Hepatocyte (in vitro differentiated cells): ENCODE measurements around the gene PAWR. TPM values are rescaled to one million over a fixed set of nuclear protein-coding genes. Genes with fewer than 3 reads are reported as not detected.
A peak's percentile ranks its signal among the peaks of the same experiment; 100 is the strongest.
"Not testable (repeated sequence)": the region's sequence is repeated elsewhere in the genome, so short reads cannot be mapped to it uniquely, and the experiment has no call there.

ENCODE experiments used
- DNase-seq: peaks from one replicate; pipeline ENCODE4 v3.0.0-alpha.2; 2016; ENCODE audit warnings: low spot score
- H2AFZ ChIP-seq: fragments of 200-600 bp; sonication (generic); 2 replicates; pipeline ENCODE4 v1.6.0; 2016; ENCODE audit warnings: antibody characterized with exemption, mild to moderate bottlenecking
- H3K27ac ChIP-seq: fragments of 200-600 bp; sonication (generic); 2 replicates; pipeline ENCODE4 v1.5.1; 2016; ENCODE audit warnings: mild to moderate bottlenecking
- H3K27me3 ChIP-seq: fragments of 200-600 bp; sonication (generic); 2 replicates; pipeline ENCODE4 v1.6.1; 2016
- H3K36me3 ChIP-seq: fragments of 200-600 bp; sonication (generic); replicated peaks from 2 replicates; pipeline ENCODE4 v1.5.1; 2016; ENCODE audit warnings: low read depth; ENCODE audit not compliant: insufficient read depth
- H3K4me1 ChIP-seq: fragments of 200-600 bp; sonication (generic); 2 replicates; pipeline ENCODE4 v1.5.1; 2016; ENCODE audit warnings: mild to moderate bottlenecking, moderate library complexity; ENCODE audit not compliant: insufficient read depth
- H3K4me2 ChIP-seq: fragments of 200-600 bp; sonication (generic); 2 replicates; pipeline ENCODE4 v1.6.0; 2016
- H3K4me3 ChIP-seq: fragments of 200-600 bp; sonication (generic); 2 replicates; pipeline ENCODE4 v1.5.1; 2016; ENCODE audit warnings: mild to moderate bottlenecking
- H3K79me2 ChIP-seq: fragments of 200-600 bp; sonication (generic); 2 replicates; pipeline ENCODE4 v1.6.0; 2017; ENCODE audit warnings: mild to moderate bottlenecking
- H3K9me2 ChIP-seq: fragments of 200-600 bp; sonication (generic); replicated peaks from 2 replicates; pipeline ENCODE4 v1.6.0; 2017; ENCODE audit warnings: mild to moderate bottlenecking; ENCODE audit not compliant: insufficient read depth
- H3K9me3 ChIP-seq: fragments of 200-600 bp; sonication (generic); 2 replicates; pipeline ENCODE4 v1.5.1; 2016; ENCODE audit warnings: low read depth, mild to moderate bottlenecking
- H4K20me1 ChIP-seq: fragments of 200-600 bp; sonication (generic); 2 replicates; pipeline ENCODE4 v1.6.0; 2016; ENCODE audit warnings: mild to moderate bottlenecking; ENCODE audit not compliant: insufficient read depth, poor library complexity, severe bottlenecking
- EZH2 ChIP-seq: fragments of 200-600 bp; sonication (generic); IDR thresholded peaks from 2 replicates; pipeline ENCODE4 v1.6.1; 2016; ENCODE audit warnings: antibody characterized with exemption, mild to moderate bottlenecking, borderline replicate concordance
- EZH2phosphoT487 ChIP-seq: fragments of 200-600 bp; sonication (generic); IDR thresholded peaks from one replicate; pipeline ENCODE4 v1.6.1; 2018; ENCODE audit warnings: antibody characterized with exemption, mild to moderate bottlenecking, low read depth, moderate library complexity; ENCODE audit not compliant: unreplicated experiment, severe bottlenecking
- WGBS: methylation state at CpG from one replicate; pipeline ENCODE4 v1.1.6; 2016; ENCODE audit warnings: low lambda C conversion rate; ENCODE audit errors: missing lambda C conversion rate; 5-methylcytosine and 5-hydroxymethylcytosine counted together
- polyA plus RNA-seq: library from polyadenylated mRNA; unstranded; fragments of >200 nt; fragmentation: Nextera tagmentation; extraction: Ambion mirVana; gene quantifications from 2 replicates; pipeline ENCODE4 v1.2.1, GENCODE V29; 2016
- total RNA-seq: library from RNA; depleted of rRNA; stranded (reverse); fragments of >200 nt; gene quantifications from 2 replicates; pipeline ENCODE4 v1.2.3, GENCODE V29; 2014
- TF ChIP-seq, protein P1 (sequence below): fragments of 200-600 bp; sonication (generic); IDR thresholded peaks from 2 replicates; pipeline ENCODE4 v1.5.1; 2016; ENCODE audit warnings: antibody characterized with exemption, mild to moderate bottlenecking; ENCODE audit not compliant: poor library complexity

Gene PAWR
- total and polyA plus RNA-seq, 2 experiments from 2014 or later = 40.5 to 54.9 TPM

DNA sequence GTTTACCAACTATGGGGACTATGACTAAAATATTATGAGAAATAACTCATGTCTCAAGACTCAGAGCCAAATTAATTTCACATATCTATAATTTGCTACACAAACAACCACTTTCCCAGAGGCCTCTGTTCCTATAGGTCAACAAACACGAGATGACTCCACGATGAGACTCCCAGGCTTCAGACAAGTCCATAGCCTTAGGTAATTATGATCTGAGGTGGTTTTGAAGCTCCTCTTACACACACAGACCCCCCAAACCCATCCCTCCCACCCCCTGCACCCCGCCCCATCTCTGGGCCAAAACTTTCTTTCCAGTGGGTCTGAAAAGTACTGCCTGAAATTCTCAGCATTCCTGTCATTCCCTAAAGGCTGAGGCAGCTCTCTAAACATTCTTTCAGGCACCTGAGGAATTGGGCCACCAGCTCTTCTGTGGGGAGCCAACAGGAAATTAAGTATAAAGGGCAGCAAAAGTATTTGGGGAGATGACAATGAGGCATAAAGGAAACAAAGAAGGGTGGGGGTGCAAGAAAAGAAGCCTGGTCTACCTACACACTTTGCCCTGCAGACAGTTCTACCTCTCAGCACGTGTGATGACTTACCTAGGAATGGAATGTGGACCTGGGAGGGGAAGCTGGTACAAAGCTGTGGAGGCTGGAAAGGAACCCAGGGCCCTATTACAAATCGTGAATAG, 143.6 kb downstream of the PAWR start:
- Histone ChIP-seq H3K9me3 (no peaks in the 10 kb centered on the region), H2AFZ (no peak overlapping the region), H3K27ac (peak overlapping the region; percentile 93), H3K4me2 (peak overlapping the region; percentile 54), H3K4me3 (no peak overlapping the region), H3K4me1 (peaks cover 28% of the 10 kb centered on the region), H3K36me3 (no peaks in the 10 kb centered on the region), H3K79me2 (no peaks in the 10 kb centered on the region), H3K27me3 (no peaks in the 10 kb centered on the region), H4K20me1 (no peaks in the 10 kb centered on the region), H3K9me2 (no peaks in the 10 kb centered on the region)
- TF ChIP-seq, protein P1, sequence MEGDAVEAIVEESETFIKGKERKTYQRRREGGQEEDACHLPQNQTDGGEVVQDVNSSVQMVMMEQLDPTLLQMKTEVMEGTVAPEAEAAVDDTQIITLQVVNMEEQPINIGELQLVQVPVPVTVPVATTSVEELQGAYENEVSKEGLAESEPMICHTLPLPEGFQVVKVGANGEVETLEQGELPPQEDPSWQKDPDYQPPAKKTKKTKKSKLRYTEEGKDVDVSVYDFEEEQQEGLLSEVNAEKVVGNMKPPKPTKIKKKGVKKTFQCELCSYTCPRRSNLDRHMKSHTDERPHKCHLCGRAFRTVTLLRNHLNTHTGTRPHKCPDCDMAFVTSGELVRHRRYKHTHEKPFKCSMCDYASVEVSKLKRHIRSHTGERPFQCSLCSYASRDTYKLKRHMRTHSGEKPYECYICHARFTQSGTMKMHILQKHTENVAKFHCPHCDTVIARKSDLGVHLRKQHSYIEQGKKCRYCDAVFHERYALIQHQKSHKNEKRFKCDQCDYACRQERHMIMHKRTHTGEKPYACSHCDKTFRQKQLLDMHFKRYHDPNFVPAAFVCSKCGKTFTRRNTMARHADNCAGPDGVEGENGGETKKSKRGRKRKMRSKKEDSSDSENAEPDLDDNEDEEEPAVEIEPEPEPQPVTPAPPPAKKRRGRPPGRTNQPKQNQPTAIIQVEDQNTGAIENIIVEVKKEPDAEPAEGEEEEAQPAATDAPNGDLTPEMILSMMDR = no peak
- TF ChIP-seq EZH2phosphoT487 (no peak), EZH2 (no peak)
- DNase-seq = peak; percentile 80
- 19% methylated on average over 4 of the region's 5 CpGs for WGBS

DNA sequence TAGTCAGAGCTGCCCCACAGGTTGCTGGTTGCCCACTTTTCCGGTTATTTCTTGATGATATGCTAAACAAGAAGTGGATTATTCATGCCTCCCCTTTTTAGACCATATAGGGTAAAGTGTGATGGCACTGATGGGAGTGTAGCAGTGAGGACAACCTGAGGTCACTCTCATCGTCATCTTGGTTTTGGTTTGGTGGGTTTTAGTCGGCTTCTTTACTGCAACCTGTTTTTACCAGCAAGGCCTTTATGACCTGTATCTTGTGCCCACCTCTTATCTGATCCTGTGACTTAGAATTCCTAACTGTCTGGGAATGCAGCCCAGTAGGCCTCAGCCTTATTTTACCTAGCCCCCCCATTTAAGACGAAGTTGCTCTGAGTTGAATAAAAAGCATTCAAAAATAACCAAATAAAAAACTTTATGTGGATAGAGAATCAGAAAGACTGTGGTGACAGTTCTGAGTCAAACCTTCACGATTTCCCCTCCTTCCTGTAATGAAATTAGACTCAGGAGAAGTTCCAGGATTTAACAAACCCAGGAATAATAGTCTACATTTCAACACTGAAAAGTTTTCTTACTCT, 144.2 kb downstream of the PAWR start:
- H3K4me1 ChIP-seq = peaks cover 28% of the 10 kb centered on the region
- H3K4me3 ChIP-seq = no peak overlapping the region
- peak overlapping the region; percentile 93 for H3K27ac ChIP-seq
- no peaks in the 10 kb centered on the region for H4K20me1 ChIP-seq
- TF ChIP-seq EZH2 (no peak), EZH2phosphoT487 (no peak)
- TF ChIP-seq, protein P1 = no peak
- 85% methylated on average over 5 of the region's 5 CpGs for WGBS
- H3K9me3 ChIP-seq = no peaks in the 10 kb centered on the region
- no peaks in the 10 kb centered on the region for H3K9me2 ChIP-seq
- no peaks in the 10 kb centered on the region for H3K79me2 ChIP-seq
- no peak overlapping the region for H3K4me2 ChIP-seq
- DNase-seq = no peak
- no peak overlapping the region for H2AFZ ChIP-seq
- no peaks in the 10 kb centered on the region for H3K36me3 ChIP-seq
- no peaks in the 10 kb centered on the region for H3K27me3 ChIP-seq

DNA sequence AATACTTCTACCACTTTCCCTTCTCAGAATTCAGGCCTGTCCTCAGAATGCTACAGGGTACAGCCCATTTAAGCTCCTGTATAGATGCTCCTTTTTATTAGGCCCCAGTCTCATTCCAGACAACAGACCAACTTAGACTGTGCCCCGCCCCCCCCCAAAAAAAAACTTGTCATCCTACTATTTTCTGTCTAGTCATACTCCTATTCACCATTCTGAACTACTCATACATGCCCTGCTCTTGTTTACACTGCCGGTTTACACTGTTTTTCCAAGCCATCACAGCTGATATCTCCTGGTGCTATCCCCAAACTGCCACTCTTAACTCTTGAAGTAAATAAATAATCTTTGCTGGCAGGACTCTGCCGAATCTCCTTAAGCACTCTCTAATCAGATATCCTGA, 146.3 kb downstream of the PAWR start:
- not testable (repeated sequence) for H3K36me3 ChIP-seq, H3K9me2 ChIP-seq, H3K4me3 ChIP-seq, H3K27ac ChIP-seq, H3K79me2 ChIP-seq, DNase-seq, H4K20me1 ChIP-seq, H3K27me3 ChIP-seq, H3K4me2 ChIP-seq, H2AFZ ChIP-seq, H3K9me3 ChIP-seq
- 29% methylated on average over 3 of the region's 3 CpGs for WGBS
- peaks cover 28% of the 10 kb centered on the region for H3K4me1 ChIP-seq

DNA sequence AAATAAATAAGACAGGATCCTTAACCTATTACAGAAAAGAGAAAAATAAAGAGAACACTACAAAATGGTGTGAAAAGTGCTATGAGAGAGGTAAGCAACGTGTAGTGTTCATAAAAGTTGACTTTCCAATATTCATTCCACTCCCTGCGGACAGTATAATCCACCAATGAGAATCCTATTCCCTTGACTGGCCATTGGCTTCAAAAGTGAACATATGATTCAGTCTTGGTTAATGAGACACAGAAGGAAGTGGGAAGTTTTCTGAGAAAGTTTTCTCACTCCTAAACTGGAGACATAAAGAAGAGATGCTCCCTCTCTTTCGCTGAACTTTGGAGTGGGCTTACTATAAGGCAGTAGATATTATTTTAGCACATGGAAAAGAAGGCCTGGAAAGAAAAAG, 153.1 kb downstream of the PAWR start:
- Histone ChIP-seq H3K4me3 (no peak overlapping the region), H3K79me2 (no peaks in the 10 kb centered on the region), H3K27me3 (no peaks in the 10 kb centered on the region), H2AFZ (no peak overlapping the region), H3K36me3 (no peaks in the 10 kb centered on the region), H3K4me2 (no peak overlapping the region), H3K27ac (no peak overlapping the region), H4K20me1 (no peaks in the 10 kb centered on the region), H3K9me3 (no peaks in the 10 kb centered on the region), H3K4me1 (peaks cover 8% of the 10 kb centered on the region), H3K9me2 (no peaks in the 10 kb centered on the region)
- WGBS = 93% methylated on average over 3 of the region's 3 CpGs
- TF ChIP-seq EZH2phosphoT487 (no peak), EZH2 (no peak)
- TF ChIP-seq, protein P1 = no peak
- no peak for DNase-seq
